Left colon (tissue), 2 donors: ENCODE measurements around the gene BPIFB3. TPM values are rescaled to one million over a fixed set of nuclear protein-coding genes. Genes with fewer than 3 reads are reported as not detected.
"Not testable (repeated sequence)": the region's sequence is repeated elsewhere in the genome, so short reads cannot be mapped to it uniquely, and the experiment has no call there.

ENCODE experiments used
- ATAC-seq: fragments of 200-7000 bp; cut with Tn5 transposase; one replicate; pipeline ENCODE4 v1.9.1; 2020; ENCODE audit warnings: mild to moderate bottlenecking, moderate library complexity
- DNase-seq, 2 donors: peaks; one replicate each; pipeline ENCODE4 v3.0.0-alpha.2; 2020
- intact Hi-C, 2 donors: fragments of 100-400 bp; cut with DNase I in 1 of 2; cut with micrococcal nuclease in 1 of 2; formaldehyde crosslinking; loops; one replicate each; pipeline versions ENCODE4 v1.11.2 to v1.14.0; 2022; cut with DNase I, micrococcal nuclease
- total RNA-seq, 2 donors: library from RNA; stranded (reverse); fragmentation: NEBNext Ultra II Directional; extraction: Animal tissue kit (Norgen Biotek cat#: 25700); gene quantifications; one replicate each; pipeline ENCODE4 v1.2.1, GENCODE V29; 2021
- donor health status: DM: no; HTN: no; CAD: no.
- donor health status: DM: yes; HTN: yes; CAD: no.

The BPIFB3 gene
- total RNA-seq, 2 donors from 2014 or later, result not detected

DNA sequence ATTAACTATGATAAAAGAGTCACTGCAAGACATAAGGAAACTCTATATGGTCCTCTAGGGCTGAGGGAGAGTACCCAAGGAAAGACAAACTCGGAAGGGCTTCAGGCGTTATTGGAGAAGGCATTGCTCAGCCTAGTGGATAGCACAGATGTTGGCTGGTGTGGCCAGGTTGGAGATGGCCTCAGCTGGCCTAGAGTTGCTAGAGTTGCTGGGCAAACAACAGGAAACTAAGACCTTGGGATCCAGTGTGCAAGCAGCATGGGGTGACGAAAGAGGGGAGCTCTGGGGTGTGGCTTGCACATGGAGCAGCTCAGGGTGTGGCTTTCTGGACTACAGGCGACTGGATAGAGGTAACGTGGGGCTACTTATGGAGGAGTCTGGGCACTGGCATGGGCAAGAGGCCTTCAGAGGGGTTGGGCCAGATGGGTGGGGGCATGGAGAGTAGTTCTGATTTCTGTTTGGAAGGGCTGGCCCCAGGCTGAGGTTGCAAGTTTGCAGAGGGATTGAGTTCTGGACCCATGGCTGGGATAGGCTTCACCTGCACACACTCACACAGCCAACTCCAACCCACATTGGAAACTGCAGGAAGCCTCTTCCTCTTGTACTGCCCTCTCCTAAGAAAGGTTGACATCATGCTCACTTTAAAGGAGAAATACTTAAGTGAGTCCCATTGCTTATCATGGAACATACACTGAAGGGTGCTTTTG, 27.5 kb upstream of the BPIFB3 start:
- intact Hi-C loops, result no loop called here
- ATAC-seq, result no peak
- DNase-seq, result no peak

DNA sequence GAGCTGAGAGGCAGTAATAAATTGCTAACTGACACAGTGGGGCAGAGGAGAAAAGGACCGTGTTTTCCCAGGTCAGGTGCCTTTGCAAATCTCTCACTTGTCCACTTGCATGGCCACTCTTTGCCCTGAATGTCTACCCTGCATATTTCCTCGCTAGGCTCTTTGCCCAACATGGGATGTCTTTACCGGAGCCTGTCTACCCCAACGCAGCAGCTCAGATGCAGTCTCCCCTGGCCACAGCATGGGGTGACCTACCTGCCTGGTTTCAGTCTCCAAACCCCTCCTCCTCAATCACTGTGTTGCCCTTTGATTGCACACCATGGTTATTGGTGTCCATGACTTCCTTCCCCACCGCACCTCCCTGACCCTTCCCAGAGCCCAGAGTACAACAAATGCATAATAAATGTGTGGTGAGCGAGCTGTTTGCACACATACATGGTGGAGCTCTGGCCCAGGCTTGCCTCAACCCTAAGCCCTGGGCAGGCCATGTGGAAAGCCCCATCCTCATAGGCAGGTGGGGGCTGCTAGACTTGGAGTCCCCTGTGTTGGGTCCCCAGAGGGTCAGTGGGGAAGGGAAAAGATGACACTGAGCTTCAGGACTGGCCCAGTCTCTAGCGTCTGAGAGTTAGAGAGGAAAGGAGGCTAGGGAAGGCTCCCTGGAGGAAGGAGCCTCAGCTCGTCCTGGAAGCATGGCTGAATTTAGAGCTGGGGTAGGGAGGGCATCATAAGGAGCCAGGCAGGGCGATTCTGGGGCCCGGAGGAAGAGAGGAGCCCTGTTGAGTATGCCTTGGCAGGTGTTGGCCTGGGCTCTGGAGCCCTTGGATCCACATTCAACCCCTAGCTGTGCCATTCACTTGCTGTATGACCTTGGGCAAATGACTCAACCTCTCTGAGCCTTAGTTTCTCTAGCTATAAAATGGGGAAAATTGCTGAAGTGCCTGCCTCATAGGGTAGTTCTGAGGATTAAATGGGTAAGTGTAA, 26.6 kb upstream of the BPIFB3 start:
- no peak for ATAC-seq
- no peak for DNase-seq
- intact Hi-C loops, result no loop called here

DNA sequence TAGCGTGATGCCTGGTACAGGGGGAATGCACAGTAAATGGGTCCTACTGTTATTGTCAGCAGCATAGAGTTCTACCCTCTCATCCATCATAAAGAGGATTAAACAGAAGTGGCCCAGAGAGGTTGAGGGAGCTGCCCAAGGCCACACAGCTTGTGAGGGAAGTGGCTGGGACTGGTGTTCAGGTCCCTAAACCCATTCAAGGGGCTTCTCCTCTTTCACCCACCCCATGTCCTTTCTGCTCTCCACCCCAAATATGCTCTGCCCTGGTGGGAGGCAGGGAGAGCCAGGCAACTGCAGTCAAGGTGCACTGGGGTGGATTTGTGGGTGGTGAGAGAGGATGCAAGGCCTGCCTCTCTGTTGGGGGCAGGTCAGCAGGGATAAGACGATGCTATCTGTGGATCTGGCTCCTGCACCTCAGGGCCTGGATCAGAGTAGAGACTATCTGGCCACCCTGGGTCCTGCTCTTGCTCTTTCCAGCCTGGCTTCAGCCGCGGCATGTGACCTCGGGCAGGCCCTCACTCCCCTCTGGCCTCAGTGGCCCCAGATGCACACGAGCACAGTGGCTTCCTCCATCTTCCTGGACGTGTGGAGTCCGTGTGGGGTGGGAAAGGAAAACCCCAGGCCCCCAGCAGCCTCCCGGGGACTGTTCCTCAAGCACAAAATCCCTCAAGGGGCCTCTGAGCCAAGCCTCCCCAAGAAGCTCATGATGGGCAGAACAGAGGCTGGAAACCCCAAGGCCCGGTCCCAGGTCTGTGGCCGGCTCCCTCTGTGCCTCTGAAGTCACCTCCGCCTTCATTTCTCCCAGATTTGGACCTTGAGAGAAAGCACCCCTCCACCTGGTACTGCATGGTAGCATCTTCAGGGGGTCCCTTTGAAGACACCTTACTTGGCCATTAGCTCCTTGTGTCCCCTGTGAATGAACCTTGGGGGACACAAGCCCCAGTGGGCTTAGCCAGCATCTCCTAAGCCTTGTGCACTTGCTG, 25.6 kb upstream of the BPIFB3 start:
- DNase-seq (no peak), ATAC-seq (no peak)
- intact Hi-C loops, result no loop called here

DNA sequence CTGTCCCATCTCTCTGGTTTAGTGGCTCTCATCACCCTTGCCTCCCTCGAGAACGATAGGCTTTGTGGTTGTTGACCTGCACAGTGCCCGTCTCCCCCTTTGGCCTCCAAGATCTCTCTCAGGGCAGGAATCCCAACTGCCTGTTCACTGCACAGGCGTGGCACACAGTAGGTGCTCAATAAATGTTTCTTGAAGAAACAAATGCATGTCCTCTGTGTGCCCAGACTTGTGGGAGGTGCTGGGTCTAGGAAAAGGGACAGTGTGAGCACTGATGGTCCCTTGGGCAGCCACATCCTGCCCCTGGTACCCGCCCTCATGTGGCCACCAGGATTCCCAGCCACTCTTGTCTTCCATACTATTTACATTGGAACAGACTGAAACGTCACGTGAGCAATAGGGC, 24.8 kb upstream of the BPIFB3 start:
- ATAC-seq, result no peak
- no peak for DNase-seq
- intact Hi-C loops, result no loop called here

DNA sequence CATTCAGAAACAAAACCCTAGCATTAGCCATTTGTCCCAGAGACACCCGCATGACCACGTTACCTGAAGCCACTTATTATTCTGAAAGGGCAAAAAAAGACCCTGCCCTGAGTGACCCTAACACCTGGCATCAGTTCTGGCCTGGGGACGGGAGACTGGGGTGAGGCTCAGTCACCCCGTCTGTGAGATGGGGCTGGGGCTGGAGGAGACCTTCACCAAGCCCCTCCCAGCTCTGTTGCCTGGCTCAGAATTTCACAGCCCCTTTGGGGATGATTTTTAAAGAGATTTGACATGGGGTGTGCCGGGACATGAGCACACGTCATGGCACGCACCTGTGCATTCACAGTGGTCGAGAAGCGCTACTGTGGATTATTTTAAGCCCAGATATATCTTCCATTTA, 23.6 kb upstream of the BPIFB3 start:
- DNase-seq (no peak), ATAC-seq (no peak)
- intact Hi-C loops, result no loop called here

DNA sequence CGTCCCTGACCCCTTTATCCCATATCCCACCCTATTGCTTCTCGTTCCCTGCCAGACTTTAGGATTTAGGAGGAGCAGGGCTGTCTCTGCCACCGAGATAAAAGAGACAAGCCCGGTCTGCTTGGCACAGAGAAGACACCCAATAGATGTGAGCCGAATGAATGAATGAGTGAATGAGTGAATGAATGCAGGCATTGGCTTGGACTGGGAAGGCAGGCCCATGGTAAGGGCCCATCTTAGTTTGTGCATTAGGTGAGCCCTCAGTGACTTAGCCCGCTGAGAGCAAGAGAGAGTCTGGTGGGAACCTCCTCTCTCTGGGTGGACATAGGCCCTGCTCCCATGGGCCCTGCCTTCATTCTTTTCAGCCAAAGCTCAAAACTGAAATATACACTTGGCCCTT, 23.1 kb upstream of the BPIFB3 start:
- ATAC-seq (no peak), DNase-seq (no peak)
- intact Hi-C loops, result no loop called here

DNA sequence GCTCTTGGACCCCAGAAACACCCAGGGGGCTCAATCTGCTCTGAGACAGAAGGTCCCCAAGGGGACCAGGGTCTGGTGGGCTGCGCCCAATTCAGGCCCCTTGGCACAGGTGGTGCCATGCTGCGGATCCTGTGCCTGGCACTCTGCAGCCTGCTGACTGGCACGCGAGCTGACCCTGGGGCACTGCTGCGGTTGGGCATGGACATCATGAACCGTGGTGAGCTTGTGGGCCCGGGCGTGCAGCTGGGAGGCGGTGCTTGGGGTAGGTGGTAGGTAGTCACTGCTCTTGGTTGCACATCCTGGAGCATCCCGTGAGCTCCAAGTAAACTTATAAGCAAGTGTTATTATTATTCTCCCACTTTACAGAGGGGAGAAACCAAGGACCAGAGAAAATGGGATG, 22.2 kb upstream of the BPIFB3 start, which contains the start of gene BPIFB6:
BPIFB6 (plus strand) TSS at position 118 of the 400 bp plus-strand sequence; CDS start at position 118, 0 bp downstream.
- ATAC-seq (no peak), DNase-seq (no peak)
- intact Hi-C loops, result no loop called here

DNA sequence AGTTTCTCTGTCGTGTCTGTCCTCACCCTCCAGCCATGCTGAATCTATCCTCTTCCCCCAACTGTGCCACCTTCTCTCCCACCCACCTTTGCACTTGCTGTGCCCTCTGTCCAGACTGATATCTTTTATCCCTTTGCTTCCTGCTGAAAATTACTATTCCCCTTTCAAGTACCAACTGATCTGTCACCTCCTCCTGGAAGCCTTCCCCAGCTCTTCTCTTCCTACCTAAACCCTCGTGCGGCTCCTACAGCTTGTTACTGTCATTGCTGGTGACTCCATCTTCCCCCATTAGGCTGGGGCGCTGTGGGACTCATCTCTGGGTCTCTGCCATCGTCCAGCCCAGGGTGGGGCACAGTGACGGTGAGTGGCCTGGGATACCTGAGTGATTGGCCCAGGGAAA, 21.1 kb upstream of the BPIFB3 start:
- intact Hi-C loops, result no loop called here
- no peak for DNase-seq
- no peak for ATAC-seq

DNA sequence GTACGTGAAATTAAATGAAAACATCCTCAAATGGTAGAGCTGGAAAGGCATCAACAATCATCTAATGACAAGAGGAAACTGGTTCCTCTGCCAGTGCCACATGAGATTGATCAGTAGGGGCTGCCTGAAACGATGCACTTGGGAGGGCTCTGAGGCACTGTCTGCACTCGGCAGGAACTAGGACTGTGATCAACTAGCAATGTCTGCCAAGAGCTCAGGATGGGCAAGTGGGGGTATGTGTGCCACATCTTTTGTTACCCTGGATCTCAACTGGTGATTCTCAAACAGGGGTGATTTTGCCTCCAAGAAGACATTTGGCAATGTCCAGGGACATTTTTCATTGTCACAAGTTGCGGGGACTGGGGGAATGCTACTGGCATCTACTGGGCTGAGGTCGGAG, 20.3 kb upstream of the BPIFB3 start:
- intact Hi-C loops, result no loop called here

DNA sequence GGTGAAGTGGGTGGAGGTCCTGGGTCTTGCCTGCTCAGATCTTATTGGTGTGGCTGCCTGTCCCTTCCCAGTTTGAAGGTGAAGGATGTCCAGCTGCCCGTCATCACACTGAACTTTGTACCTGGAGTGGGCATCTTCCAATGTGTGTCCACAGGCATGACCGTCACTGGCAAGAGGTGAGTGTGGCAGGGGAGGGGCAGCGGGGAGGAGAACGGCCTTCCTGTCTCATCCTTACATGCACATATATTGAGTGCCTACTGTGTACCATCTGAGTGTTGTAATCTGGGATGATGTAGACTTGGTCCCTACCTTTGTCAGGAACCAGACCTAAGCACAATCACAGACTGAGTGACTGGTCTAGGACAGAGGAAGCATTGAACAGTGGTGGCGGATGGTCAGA, 19.6 kb upstream of the BPIFB3 start:
- no peak for DNase-seq
- ATAC-seq, result no peak
- intact Hi-C loops, result no loop called here

More for the DNA sequence above, 20.3 kb upstream of the BPIFB3 start:
- DNase-seq (no peak), ATAC-seq (no peak)

DNA sequence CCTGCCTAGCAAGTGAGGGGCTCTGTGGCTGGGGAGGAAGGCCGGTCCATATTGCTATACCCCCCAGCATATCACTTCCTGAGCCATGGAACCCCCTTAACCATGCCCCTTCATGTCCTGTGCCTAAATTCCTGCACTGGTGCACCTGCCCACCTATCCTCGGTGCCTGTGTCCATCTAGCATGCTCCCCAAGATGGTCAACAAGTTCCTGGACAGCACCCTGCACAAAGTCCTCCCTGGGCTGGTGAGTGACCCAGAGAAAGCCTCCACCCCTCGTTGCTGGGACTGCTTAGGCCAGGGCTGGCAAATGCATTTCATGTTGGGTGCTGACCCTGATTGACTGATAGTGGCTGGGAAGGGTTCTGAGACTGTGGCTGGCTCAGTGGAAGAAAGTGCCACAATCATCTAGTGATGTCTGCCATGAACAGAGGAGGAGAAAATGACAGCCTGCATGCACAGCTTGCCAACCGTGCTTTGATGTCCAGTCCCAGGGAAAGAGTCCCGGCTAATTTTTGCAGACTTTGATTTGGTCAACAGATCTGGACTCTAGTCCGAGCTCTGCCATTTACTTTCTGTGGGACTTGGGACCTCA, 18.7 kb upstream of the BPIFB3 start:
- no peak for ATAC-seq
- intact Hi-C loops, result no loop called here

DNA sequence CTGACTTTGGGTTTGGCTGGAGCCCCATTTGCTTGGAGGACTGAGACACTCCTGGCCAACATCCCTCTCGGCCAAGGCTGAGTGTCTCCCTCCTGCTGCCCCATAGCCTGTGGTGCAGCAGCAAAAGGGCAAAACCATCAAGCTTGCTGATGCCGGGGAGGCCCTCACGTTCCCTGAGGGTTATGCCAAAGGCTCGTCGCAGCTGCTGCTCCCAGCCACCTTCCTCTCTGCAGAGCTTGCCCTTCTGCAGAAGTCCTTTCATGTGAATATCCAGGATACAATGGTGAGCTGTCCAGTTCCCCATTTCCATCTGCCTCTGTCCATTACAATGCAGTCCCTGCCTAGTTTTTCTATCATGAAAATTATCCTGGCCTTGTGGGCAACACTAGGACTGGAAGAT, 16.2 kb upstream of the BPIFB3 start:
- ATAC-seq (no peak), DNase-seq (no peak)
- intact Hi-C loops, result no loop called here

More for the DNA sequence above, 18.7 kb upstream of the BPIFB3 start:
- DNase-seq, result no peak

DNA sequence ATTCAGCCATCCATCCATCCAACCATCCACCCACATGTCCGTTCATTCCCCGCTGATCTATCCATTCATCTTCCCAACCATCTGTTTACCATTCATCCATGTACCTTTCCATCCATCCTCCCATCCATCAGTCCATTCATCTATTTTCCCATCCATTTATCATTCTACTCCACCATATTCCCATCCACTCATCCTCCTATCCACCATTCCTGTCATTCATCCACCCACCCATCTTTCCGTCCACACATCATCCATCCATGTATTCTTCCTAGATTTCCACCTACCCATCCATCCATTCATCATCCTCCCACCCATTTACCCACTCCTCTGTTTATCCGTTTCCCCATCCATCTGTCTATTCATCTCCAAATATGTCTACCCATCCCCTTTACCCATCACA, 15.5 kb upstream of the BPIFB3 start:
- intact Hi-C loops, result no loop called here
- no peak for DNase-seq
- no peak for ATAC-seq

DNA sequence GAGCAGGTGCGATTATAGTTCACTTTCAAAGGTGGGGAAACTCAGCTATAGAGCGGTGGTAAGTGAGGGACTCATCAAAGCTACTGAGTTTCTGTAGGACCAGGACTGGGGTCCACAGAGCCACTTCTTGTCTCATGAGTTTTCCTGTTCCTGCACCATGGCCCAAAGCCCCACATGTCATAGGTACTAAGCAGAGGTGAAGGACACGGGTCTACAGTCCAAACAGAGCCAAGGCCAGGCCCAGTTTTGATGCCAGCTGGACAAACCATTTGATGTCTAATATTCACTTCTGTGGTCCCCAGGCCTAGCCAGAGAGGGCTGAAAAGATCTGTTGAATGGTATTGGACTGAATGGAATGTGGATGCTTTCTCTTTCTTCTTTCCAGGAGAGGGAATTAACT, 11.3 kb upstream of the BPIFB3 start:
- intact Hi-C loops, result no loop called here
- ATAC-seq (no peak), DNase-seq (no peak)

DNA sequence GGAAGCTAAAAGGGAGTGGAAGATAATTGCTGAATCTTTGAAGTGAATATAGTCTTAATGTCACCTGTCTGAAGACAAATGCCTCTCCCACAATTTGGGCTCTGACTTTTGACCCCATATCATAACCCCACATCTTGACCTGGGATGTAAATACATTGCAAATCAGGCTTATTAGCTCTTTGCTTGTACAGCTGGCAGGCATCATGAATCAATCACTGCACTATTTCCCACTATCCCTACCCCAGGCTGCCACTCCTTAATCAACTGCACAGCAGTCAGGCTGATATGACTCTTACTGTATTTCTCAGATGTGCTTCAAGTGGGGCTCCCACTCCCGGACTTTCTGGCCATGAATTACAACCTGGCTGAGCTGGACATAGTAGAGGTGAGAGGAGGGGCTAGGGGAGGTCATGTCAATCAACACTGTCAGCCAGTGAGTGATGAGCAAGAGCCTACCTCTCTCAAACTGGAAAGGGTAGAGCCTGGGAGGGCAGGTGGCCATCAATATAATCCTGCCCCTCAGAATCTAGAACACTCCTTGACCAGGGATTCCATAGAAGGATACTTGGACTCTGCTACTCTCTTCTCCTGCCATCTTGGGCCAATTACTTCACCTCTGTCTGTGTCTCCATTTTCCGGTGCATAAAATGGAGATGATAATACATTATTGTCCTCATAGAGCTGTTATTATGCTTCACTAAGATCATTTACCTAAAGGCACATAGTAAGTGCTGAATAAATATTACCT, 10.5 kb upstream of the BPIFB3 start:
- no peak for ATAC-seq
- DNase-seq, result no peak
- intact Hi-C loops, result no loop called here

DNA sequence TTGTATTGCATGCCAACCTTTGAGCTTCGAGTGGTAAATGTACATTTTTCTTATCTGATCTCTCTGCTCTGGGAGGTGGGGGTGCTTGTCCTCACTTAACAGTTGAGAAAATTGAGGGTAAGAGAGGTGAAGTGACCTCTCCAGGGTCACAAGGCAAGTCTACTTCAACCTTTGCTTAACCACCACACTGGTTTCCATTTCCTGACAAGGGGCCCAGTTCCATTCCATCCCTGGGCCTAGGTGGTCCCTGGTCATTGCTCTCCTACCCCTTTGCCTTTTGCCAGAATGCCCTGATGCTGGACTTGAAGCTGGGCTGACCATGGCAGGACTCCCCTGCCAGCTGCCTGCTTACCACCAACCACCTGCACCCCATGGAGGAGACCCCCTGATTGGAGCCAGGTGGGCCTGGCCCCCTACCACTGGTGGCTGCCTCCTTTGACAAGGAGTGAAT, 9.9 kb upstream of the BPIFB3 start:
- DNase-seq (no peak), ATAC-seq (no peak)
- intact Hi-C loops, result no loop called here

DNA sequence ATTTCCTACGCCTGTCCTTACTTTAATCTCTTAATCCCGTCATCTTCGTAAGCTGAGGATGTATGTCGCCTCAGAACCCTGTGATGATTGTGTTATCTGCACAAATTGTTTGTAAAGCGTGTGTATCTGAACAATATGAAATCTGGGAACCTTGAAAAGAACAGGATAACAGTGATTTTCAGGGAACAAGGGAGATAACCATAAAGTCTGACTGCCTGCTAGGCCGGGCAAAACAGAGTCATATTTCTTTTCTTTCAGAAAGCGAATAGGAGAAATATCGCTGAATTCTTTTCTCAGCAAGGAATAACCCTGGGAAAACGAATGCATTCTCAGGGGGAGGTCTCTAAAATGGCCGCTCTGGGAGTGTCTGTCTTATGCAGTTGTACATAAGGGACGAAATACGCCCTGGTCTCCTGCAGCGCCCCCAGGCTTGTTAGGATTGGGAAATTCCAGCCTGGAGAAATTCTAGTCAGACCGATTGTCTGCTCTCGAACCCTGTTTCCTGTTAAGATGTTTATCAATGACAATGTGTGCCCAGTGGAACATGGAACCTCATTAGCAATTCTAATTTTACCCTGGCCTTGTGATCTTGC, 8.5 kb upstream of the BPIFB3 start:
- DNase-seq, ATAC-seq, intact Hi-C loops: not testable (repeated sequence)
